ENCODE results near the gene VCL. TPM values are rescaled to one million over a fixed set of nuclear protein-coding genes. Genes with fewer than 3 reads are reported as not detected.

VCL gene
- total and polyA plus RNA-seq, 2 of the 8 experiments (the other 6 are each of a cell fraction or from before 2014, with no cell fraction given), result 119 to 377 TPM

DNA sequence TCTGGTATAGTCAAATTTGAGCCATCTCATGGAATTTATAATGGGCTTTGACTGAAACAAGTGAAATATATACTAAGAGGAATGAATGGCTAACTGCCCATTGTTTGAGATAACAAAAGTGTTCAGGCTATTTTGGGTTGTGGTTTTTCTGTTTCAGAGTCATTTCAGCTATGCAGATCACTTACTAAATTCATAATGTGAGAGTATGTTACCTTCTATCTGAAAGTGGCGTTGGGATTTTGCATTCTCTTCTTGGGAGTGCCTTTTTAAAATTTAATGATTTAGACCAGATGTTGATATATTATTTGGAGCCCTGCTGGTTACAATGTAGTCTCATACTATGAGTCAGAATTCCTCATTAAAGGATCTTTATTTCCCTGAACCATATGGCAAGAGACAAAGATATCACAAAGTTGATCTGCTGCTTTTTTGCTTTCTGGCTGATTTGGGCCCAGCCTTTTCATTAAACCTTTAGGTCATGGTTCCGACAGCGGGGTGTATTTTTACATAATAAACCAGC is 10.4 kb downstream of the VCL start (continued):
- TF ChIP-seq, protein P1, sequence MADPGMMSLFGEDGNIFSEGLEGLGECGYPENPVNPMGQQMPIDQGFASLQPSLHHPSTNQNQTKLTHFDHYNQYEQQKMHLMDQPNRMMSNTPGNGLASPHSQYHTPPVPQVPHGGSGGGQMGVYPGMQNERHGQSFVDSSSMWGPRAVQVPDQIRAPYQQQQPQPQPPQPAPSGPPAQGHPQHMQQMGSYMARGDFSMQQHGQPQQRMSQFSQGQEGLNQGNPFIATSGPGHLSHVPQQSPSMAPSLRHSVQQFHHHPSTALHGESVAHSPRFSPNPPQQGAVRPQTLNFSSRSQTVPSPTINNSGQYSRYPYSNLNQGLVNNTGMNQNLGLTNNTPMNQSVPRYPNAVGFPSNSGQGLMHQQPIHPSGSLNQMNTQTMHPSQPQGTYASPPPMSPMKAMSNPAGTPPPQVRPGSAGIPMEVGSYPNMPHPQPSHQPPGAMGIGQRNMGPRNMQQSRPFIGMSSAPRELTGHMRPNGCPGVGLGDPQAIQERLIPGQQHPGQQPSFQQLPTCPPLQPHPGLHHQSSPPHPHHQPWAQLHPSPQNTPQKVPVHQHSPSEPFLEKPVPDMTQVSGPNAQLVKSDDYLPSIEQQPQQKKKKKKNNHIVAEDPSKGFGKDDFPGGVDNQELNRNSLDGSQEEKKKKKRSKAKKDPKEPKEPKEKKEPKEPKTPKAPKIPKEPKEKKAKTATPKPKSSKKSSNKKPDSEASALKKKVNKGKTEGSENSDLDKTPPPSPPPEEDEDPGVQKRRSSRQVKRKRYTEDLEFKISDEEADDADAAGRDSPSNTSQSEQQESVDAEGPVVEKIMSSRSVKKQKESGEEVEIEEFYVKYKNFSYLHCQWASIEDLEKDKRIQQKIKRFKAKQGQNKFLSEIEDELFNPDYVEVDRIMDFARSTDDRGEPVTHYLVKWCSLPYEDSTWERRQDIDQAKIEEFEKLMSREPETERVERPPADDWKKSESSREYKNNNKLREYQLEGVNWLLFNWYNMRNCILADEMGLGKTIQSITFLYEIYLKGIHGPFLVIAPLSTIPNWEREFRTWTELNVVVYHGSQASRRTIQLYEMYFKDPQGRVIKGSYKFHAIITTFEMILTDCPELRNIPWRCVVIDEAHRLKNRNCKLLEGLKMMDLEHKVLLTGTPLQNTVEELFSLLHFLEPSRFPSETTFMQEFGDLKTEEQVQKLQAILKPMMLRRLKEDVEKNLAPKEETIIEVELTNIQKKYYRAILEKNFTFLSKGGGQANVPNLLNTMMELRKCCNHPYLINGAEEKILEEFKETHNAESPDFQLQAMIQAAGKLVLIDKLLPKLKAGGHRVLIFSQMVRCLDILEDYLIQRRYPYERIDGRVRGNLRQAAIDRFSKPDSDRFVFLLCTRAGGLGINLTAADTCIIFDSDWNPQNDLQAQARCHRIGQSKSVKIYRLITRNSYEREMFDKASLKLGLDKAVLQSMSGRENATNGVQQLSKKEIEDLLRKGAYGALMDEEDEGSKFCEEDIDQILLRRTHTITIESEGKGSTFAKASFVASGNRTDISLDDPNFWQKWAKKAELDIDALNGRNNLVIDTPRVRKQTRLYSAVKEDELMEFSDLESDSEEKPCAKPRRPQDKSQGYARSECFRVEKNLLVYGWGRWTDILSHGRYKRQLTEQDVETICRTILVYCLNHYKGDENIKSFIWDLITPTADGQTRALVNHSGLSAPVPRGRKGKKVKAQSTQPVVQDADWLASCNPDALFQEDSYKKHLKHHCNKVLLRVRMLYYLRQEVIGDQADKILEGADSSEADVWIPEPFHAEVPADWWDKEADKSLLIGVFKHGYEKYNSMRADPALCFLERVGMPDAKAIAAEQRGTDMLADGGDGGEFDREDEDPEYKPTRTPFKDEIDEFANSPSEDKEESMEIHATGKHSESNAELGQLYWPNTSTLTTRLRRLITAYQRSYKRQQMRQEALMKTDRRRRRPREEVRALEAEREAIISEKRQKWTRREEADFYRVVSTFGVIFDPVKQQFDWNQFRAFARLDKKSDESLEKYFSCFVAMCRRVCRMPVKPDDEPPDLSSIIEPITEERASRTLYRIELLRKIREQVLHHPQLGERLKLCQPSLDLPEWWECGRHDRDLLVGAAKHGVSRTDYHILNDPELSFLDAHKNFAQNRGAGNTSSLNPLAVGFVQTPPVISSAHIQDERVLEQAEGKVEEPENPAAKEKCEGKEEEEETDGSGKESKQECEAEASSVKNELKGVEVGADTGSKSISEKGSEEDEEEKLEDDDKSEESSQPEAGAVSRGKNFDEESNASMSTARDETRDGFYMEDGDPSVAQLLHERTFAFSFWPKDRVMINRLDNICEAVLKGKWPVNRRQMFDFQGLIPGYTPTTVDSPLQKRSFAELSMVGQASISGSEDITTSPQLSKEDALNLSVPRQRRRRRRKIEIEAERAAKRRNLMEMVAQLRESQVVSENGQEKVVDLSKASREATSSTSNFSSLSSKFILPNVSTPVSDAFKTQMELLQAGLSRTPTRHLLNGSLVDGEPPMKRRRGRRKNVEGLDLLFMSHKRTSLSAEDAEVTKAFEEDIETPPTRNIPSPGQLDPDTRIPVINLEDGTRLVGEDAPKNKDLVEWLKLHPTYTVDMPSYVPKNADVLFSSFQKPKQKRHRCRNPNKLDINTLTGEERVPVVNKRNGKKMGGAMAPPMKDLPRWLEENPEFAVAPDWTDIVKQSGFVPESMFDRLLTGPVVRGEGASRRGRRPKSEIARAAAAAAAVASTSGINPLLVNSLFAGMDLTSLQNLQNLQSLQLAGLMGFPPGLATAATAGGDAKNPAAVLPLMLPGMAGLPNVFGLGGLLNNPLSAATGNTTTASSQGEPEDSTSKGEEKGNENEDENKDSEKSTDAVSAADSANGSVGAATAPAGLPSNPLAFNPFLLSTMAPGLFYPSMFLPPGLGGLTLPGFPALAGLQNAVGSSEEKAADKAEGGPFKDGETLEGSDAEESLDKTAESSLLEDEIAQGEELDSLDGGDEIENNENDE (IDR thresholded peaks at IDR 0.05; ENCODE audit: insufficient replicate concordance, low read length), result no peak
- TF ChIP-seq BCL11A (IDR thresholded peaks at IDR 0.05; ENCODE audit: low read depth in 2 of 2, low read length in 2 of 2) (no peak), POLR2A (IDR thresholded peaks at IDR 0.05; ENCODE audit: control extremely low read depth in 1 of 2, low read depth in 2 of 2, low read length in 2 of 2) (peak in 1 of 2 experiments; percentile 82; a peak in 1 of 3 replicates), SUZ12 (IDR thresholded peaks at IDR 0.05; ENCODE audit: low read length) (no peak)

Data from H1 (cell line).